MM.1S (cell line): ENCODE results near the gene SDE2.

Experiments used
- CTCF ChIP-seq: fragments of 300-600 bp; sonication (generic); IDR thresholded peaks from 2 replicates; pipeline ENCODE4 v1.5.1; 2016; ENCODE audit warnings: antibody characterized with exemption, low read length, mixed read lengths
- EZH2 ChIP-seq: fragments of 300-600 bp; sonication (generic); optimal IDR thresholded peaks from 2 replicates; pipeline ENCODE3; 2017; ENCODE audit warnings: low read depth, mild to moderate bottlenecking, antibody characterized with exemption, low read length, mixed read lengths

- no peak for TF ChIP-seq CTCF
- TF ChIP-seq EZH2, result no peak
Measured at GRCh38 chr1:225936523-225936922, 62.6 kb downstream of the SDE2 start.
